Ishikawa (cell line): ENCODE measurements around the gene TSPEAR.

Experiments
- CEBPB ChIP-seq: IDR thresholded peaks from 2 replicates; pipeline ENCODE4 v1.6.1; 2012
- CREB1 ChIP-seq: IDR thresholded peaks from 2 replicates; pipeline ENCODE4 v1.6.1; 2012; ENCODE audit warnings: low read depth
- EP300 ChIP-seq: IDR thresholded peaks from 2 replicates; pipeline ENCODE4 v1.6.1; 2012; ENCODE audit warnings: borderline replicate concordance
- FOXM1 ChIP-seq: IDR thresholded peaks from 2 replicates; pipeline ENCODE4 v1.6.1; 2012; ENCODE audit warnings: low read depth, borderline replicate concordance
- MAX ChIP-seq: IDR thresholded peaks from 2 replicates; pipeline ENCODE4 v1.6.1; 2012
- NFIC ChIP-seq: IDR thresholded peaks from 2 replicates; pipeline ENCODE4 v1.6.1; 2012
- RAD21 ChIP-seq: IDR thresholded peaks from 2 replicates; pipeline ENCODE4 v1.6.1; 2012; ENCODE audit warnings: low read depth
- TCF12 ChIP-seq: IDR thresholded peaks from 2 replicates; pipeline ENCODE4 v1.6.1; 2012; ENCODE audit warnings: low read depth
- USF1 ChIP-seq: IDR thresholded peaks from 2 replicates; pipeline ENCODE4 v1.6.1; 2012
- YY1 ChIP-seq: IDR thresholded peaks from 2 replicates; pipeline ENCODE4 v1.6.1; 2012; ENCODE audit warnings: low read depth
- ZBTB7A ChIP-seq: IDR thresholded peaks from 2 replicates; pipeline ENCODE4 v1.6.1; 2012; ENCODE audit warnings: low read depth

GRCh38 chr21:44611551-44611950 is 99.8 kb downstream of the TSPEAR start:
- no peak for TF ChIP-seq RAD21
- no peak for TF ChIP-seq USF1
- TF ChIP-seq MAX: no peak
- TF ChIP-seq EP300: no peak
- TF ChIP-seq CREB1: no peak
- no peak for TF ChIP-seq ZBTB7A
- no peak for TF ChIP-seq TCF12
- no peak for TF ChIP-seq FOXM1
- TF ChIP-seq CEBPB: no peak
- TF ChIP-seq YY1: no peak
- no peak for TF ChIP-seq NFIC
